Anterior cingulate cortex (tissue), 58 donors: Measurements from ENCODE around the gene REPS1.

Experiments
- DNase-seq, 58 donors: peaks; one replicate each; lab custom pipeline; 2025; lab: John Stamatoyannopoulos, UW

REPS1 gene

GRCh38 chr6:138973466-138974153, 14.4 kb downstream of the REPS1 start:
- no peak for DNase-seq

GRCh38 chr6:138972226-138972665, 15.8 kb downstream of the REPS1 start:
- no peak for DNase-seq

- DNase-seq, result peak in 50 of 58 donors; percentile 7 to 87 (median 50)
Observed at GRCh38 chr6:138971601-138972000, 16.5 kb downstream of the REPS1 start.

- peak in 4 of 58 donors; percentile 7 to 41 (median 14) for DNase-seq
Observed at GRCh38 chr6:138970856-138971425, 17.1 kb downstream of the REPS1 start.

- no peak for DNase-seq
Observed at GRCh38 chr6:138970159-138970558, 17.9 kb downstream of the REPS1 start.

GRCh38 chr6:138966870-138967269, 21.2 kb downstream of the REPS1 start:
- no peak for DNase-seq

GRCh38 chr6:138965971-138966370, 22.1 kb downstream of the REPS1 start:
- DNase-seq, result no peak

GRCh38 chr6:138965291-138965874, 22.7 kb downstream of the REPS1 start:
- DNase-seq, result no peak

- DNase-seq, result no peak
Observed at GRCh38 chr6:138964012-138964411, 24.0 kb downstream of the REPS1 start.

GRCh38 chr6:138963531-138963930, 24.5 kb downstream of the REPS1 start:
- no peak for DNase-seq

GRCh38 chr6:138963119-138963518, 24.9 kb downstream of the REPS1 start:
- DNase-seq, result no peak

GRCh38 chr6:138959521-138959920, 28.5 kb downstream of the REPS1 start:
- no peak for DNase-seq

- DNase-seq, result no peak
Observed at GRCh38 chr6:138958595-138958994, 29.5 kb downstream of the REPS1 start.

- DNase-seq, result no peak
Observed at GRCh38 chr6:138957903-138958302, 30.1 kb downstream of the REPS1 start.

- no peak for DNase-seq
Observed at GRCh38 chr6:138957484-138957883, 30.6 kb downstream of the REPS1 start.

- DNase-seq, result no peak
Observed at GRCh38 chr6:138956244-138956924, 31.7 kb downstream of the REPS1 start.

- no peak for DNase-seq
Observed at GRCh38 chr6:138955262-138955661, 32.8 kb downstream of the REPS1 start.

- no peak for DNase-seq
Observed at GRCh38 chr6:138953451-138953850, 34.6 kb downstream of the REPS1 start.

- no peak for DNase-seq
Observed at GRCh38 chr6:138948546-138949179, 39.4 kb downstream of the REPS1 start.

GRCh38 chr6:138948004-138948403, 40.0 kb downstream of the REPS1 start:
- no peak for DNase-seq

- DNase-seq, result no peak
Observed at GRCh38 chr6:138945354-138945753, 42.7 kb downstream of the REPS1 start.
